PC-9 (cell line): ENCODE measurements around the gene SMOC2. TPM values are rescaled to one million over a fixed set of nuclear protein-coding genes. Genes with fewer than 3 reads are reported as not detected.

Experiments
- BruUV-seq: library from RNA; stranded (reverse); fragments of 400-500 nt; replicated peaks from 2 replicates; lab custom pipeline; 2021; lab: Mats Ljungman, UMichigan
- CTCF ChIA-PET: fragments of 300-600 bp; sonication (Branson Sonifier 250); formaldehyde crosslinking; loops from one replicate; lab custom pipeline; 2022; ENCODE audit warnings: antibody characterized with exemption; lab: Charles Lee
- POLR2A ChIA-PET: fragments of 300-600 bp; sonication (Branson Sonifier 250); formaldehyde crosslinking; loops from one replicate; lab custom pipeline; 2022; ENCODE audit warnings: antibody characterized with exemption; ENCODE audit not compliant: unreplicated experiment; lab: Charles Lee
- DNase-seq, 2 experiments: peaks; one replicate each; pipeline versions ENCODE4 v3.0.0 to v3.0.0-alpha.2; 2015 to 2022; ENCODE audit warnings: mixed read lengths in 1 of 2
- H2AFZ ChIP-seq: fragments of 200-600 bp; sonication (generic); 2 replicates; pipeline ENCODE4 v1.8.1; 2017; ENCODE audit warnings: antibody characterized with exemption
- H3F3A ChIP-seq: fragments of 200-600 bp; sonication (generic); 2 replicates; pipeline ENCODE4 v1.8.1; 2017; ENCODE audit warnings: antibody characterized with exemption, mild to moderate bottlenecking, low read depth; ENCODE audit not compliant: insufficient read depth
- H3K27ac ChIP-seq: fragments of 200-600 bp; sonication (generic); 2 replicates; pipeline ENCODE4 v1.6.1; 2016; ENCODE audit warnings: mixed run types
- H3K27me3 ChIP-seq: fragments of 200-600 bp; sonication (generic); 2 replicates; pipeline ENCODE4 v1.6.1; 2016; ENCODE audit warnings: low read depth, mixed run types; ENCODE audit not compliant: insufficient read depth
- H3K36me3 ChIP-seq: fragments of 200-600 bp; sonication (generic); 2 replicates; pipeline ENCODE4 v1.6.1; 2016; ENCODE audit warnings: low read depth, mixed run types
- H3K4me1 ChIP-seq: fragments of 200-600 bp; sonication (generic); replicated peaks from 2 replicates; pipeline ENCODE4 v1.6.1; 2016; ENCODE audit warnings: mixed run types; ENCODE audit not compliant: insufficient read depth
- H3K4me2 ChIP-seq: fragments of 200-600 bp; sonication (generic); 2 replicates; pipeline ENCODE4 v1.6.1; 2017; ENCODE audit warnings: mixed run types
- H3K4me3 ChIP-seq: fragments of 200-600 bp; sonication (generic); 2 replicates; pipeline ENCODE4 v1.6.1; 2016; ENCODE audit warnings: mixed run types
- H3K79me2 ChIP-seq: fragments of 200-600 bp; sonication (generic); 2 replicates; pipeline ENCODE4 v1.6.1; 2017; ENCODE audit warnings: low read depth, mixed run types
- H3K9me2 ChIP-seq: fragments of 200-600 bp; sonication (generic); 2 replicates; pipeline ENCODE4 v1.8.1; 2017; ENCODE audit warnings: mild to moderate bottlenecking; ENCODE audit not compliant: insufficient read depth
- H3K9me3 ChIP-seq: fragments of 200-600 bp; sonication (generic); 2 replicates; pipeline ENCODE4 v1.8.1; 2016; ENCODE audit warnings: low read depth; ENCODE audit not compliant: insufficient read depth
- H4K20me1 ChIP-seq: fragments of 200-600 bp; sonication (generic); 2 replicates; pipeline ENCODE4 v1.8.1; 2017; ENCODE audit not compliant: insufficient read depth
- EZH2 ChIP-seq: fragments of 200-600 bp; sonication (generic); IDR thresholded peaks from 2 replicates; pipeline ENCODE4 v1.8.0; 2017; ENCODE audit warnings: antibody characterized with exemption, low read depth
- intact Hi-C: fragments of 100-400 bp; cut with micrococcal nuclease; formaldehyde crosslinking; loops from one replicate; pipeline ENCODE4 v1.10.0; 2022; ENCODE audit not compliant: unreplicated experiment
- total RNA-seq: library from RNA; stranded (reverse); gene quantifications from 2 replicates; pipeline ENCODE4 v1.2.3, GENCODE V29; 2021
- TF ChIP-seq, protein P1 (sequence below): fragments of 200-600 bp; sonication (generic); conservative IDR thresholded peaks from 2 replicates; pipeline ENCODE4 v1.6.1; 2017; ENCODE audit warnings: mixed run types, antibody characterized with exemption, mild to moderate bottlenecking, moderate library complexity

Gene SMOC2
- total RNA-seq, 1 experiment from 2014 or later = not detected

DNA sequence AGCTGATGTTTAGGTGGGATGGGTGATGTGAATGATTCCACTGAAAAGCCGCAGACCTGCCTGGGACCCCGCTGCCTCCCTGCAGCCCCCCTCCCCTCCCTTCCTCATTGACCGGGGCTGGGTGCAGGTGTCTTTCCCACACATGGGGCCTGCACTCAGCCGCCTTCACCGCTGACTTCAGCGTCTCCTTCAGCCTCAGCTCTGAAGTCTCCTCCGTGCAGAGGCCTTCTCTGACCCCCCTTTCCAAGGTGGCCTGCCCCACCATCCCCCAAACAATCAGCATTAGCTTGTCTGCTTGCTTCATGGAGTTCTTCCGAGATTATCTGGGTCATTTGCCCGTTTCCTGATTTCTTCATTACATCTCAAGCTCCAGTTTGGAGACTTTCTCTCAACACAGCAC is 140.7 kb downstream of the SMOC2 start:
- H4K20me1 ChIP-seq = no peaks in the 10 kb centered on the region
- H3K9me2 ChIP-seq = no peaks in the 10 kb centered on the region; the same call in 1 of the 2 replicates
- no peaks in the 10 kb centered on the region for H3K9me3 ChIP-seq
- H3K4me3 ChIP-seq = no peak overlapping the region
- H3K4me2 ChIP-seq = no peak overlapping the region
- ChIA-PET POLR2A (no interaction called here), CTCF (no interaction called here)
- no peak for DNase-seq
- H3K27me3 ChIP-seq = peaks cover 71% of the 10 kb centered on the region
- H3K36me3 ChIP-seq = no peaks in the 10 kb centered on the region
- no TSS peak for BruUV-seq
- H3K27ac ChIP-seq = no peak overlapping the region
- H3F3A ChIP-seq = no peaks in the 10 kb centered on the region
- TF ChIP-seq, protein P1, sequence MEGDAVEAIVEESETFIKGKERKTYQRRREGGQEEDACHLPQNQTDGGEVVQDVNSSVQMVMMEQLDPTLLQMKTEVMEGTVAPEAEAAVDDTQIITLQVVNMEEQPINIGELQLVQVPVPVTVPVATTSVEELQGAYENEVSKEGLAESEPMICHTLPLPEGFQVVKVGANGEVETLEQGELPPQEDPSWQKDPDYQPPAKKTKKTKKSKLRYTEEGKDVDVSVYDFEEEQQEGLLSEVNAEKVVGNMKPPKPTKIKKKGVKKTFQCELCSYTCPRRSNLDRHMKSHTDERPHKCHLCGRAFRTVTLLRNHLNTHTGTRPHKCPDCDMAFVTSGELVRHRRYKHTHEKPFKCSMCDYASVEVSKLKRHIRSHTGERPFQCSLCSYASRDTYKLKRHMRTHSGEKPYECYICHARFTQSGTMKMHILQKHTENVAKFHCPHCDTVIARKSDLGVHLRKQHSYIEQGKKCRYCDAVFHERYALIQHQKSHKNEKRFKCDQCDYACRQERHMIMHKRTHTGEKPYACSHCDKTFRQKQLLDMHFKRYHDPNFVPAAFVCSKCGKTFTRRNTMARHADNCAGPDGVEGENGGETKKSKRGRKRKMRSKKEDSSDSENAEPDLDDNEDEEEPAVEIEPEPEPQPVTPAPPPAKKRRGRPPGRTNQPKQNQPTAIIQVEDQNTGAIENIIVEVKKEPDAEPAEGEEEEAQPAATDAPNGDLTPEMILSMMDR = no peak
- TF ChIP-seq EZH2 = no peak
- H3K79me2 ChIP-seq = no peaks in the 10 kb centered on the region
- H2AFZ ChIP-seq = no peak overlapping the region
- H3K4me1 ChIP-seq = no peaks in the 10 kb centered on the region
- intact Hi-C loops = no loop called here

DNA sequence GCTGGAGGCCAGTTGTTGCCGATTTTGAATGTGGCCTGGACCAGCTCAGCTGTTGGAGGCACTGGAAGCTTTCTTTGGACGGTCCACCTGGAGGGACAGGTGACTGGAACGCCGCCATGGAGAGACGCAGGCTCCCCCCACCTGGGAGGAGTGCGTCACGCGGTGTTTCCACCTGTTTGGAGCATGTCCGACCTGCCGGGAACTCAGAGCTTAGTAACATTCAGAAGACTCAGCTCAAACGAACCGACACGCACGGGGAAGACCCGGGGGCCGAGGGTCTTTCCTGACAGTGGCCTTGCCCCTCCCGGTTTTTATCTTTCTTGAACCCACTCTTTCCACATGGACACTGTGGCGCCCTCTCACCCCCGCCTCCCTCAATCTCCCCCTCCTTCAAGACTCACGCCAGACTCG is 141.6 kb downstream of the SMOC2 start:
- Histone ChIP-seq H3K27ac (no peak overlapping the region), H3K4me3 (no peak overlapping the region), H4K20me1 (no peaks in the 10 kb centered on the region), H2AFZ (no peak overlapping the region), H3K9me3 (no peaks in the 10 kb centered on the region), H3K27me3 (peaks cover 68% of the 10 kb centered on the region), H3K79me2 (no peaks in the 10 kb centered on the region), H3K9me2 (no peaks in the 10 kb centered on the region; the same call in 1 of the 2 replicates), H3K4me2 (no peak overlapping the region), H3K4me1 (no peaks in the 10 kb centered on the region), H3F3A (no peaks in the 10 kb centered on the region), H3K36me3 (no peaks in the 10 kb centered on the region)
- no TSS peak for BruUV-seq
- DNase-seq = no peak
- POLR2A ChIA-PET = no interaction called here
- CTCF ChIA-PET = no interaction called here
- TF ChIP-seq, protein P1 = no peak
- TF ChIP-seq EZH2 = no peak
- intact Hi-C loops = no loop called here

DNA sequence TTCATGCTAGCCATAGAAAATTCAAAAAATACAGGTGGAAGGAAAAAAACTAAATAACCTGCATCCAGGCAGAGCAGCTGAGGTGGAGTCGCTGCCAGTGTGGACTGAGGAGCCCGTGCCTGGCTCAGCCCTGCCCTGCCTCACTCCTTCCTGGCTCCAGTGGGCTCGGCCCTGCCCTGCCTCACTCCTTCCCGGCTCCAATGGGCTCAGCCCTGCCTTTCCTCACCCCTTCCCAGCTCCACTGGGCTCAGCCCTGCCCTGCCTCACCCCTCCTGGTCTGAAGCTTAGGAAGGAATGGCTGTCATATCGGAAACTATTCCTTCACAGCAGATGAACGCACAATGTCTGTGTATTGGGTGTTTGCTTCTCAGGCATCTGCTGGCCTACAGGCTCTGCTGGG is 142.1 kb downstream of the SMOC2 start:
- H3K9me3 ChIP-seq = no peaks in the 10 kb centered on the region
- no peak for TF ChIP-seq EZH2
- TF ChIP-seq, protein P1 = no peak
- H3K27ac ChIP-seq = no peak overlapping the region
- no peaks in the 10 kb centered on the region for H3K4me1 ChIP-seq
- H3K4me3 ChIP-seq = no peak overlapping the region
- intact Hi-C loops = no loop called here
- no peak for DNase-seq
- no peaks in the 10 kb centered on the region for H4K20me1 ChIP-seq
- ChIA-PET POLR2A (no interaction called here), CTCF (no interaction called here)
- H3K79me2 ChIP-seq = no peaks in the 10 kb centered on the region
- BruUV-seq = no TSS peak
- no peak overlapping the region for H2AFZ ChIP-seq
- H3K4me2 ChIP-seq = no peak overlapping the region
- H3F3A ChIP-seq = no peaks in the 10 kb centered on the region
- peaks cover 63% of the 10 kb centered on the region for H3K27me3 ChIP-seq
- H3K36me3 ChIP-seq = no peaks in the 10 kb centered on the region
- no peaks in the 10 kb centered on the region; the same call in 1 of the 2 replicates for H3K9me2 ChIP-seq
